HG03558 (cell line): ENCODE data around the gene ANKRD36.
"Not testable (repeated sequence)": the region's sequence is repeated elsewhere in the genome, so short reads cannot be mapped to it uniquely, and the experiment has no call there.

Experiments used
- ATAC-seq: cut with Tn5 transposase; IDR thresholded peaks from one replicate; pipeline ENCODE4 v1.9.1; 2021; ENCODE audit warnings: moderate number of reproducible peaks; ENCODE audit not compliant: unreplicated experiment; ENCODE audit errors: extremely low read depth

ANKRD36 gene

DNA sequence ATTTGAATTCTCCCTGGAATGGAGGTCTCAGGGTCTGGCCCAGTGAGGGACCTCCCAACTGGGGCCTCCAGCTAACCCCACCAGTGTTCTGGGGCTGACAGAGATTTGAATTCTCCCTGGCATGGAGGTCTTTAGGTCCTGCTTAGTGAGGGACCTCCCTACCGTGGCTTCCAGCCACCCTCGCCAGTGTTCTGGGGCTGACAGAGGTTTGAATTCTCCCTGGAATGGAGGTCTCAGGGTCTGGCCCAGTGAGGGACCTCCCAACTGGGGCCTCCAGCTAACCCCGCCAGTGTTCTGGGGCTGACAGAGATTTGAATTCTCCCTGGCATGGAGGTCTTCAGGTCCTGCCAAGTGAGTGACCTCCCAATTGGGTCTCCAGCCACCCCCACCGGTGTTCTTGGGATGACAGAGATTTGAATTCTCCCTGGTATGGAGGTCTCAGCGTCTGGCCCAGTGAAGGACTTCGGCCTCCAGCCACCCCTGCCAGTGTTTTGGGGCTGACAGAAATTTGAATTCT lies 155.2 kb downstream of the ANKRD36 start:
- ATAC-seq: not testable (repeated sequence)

GRCh38 chr2:97276232-97276798 lies 163.4 kb downstream of the ANKRD36 start:
- not testable (repeated sequence) for ATAC-seq

DNA sequence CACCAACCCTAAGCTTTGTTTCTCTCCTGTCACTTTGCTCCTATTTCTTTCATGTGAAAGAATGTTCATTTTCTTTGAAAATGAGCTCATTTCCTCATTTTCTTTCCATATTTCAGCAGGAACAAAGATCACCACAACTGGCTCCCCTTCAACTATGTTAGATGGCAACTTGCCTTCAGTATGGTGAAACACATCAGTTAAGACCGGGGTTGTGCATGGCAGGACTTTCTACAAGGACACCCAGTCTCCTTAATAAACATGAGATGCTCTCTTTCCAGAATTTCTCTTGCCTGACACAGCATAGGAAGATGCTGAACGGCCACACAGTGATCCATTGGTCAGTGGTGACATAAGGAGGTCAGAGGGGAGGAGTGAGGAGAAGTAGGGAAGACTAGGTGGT lies 172.2 kb downstream of the ANKRD36 start:
- ATAC-seq: not testable (repeated sequence)

DNA sequence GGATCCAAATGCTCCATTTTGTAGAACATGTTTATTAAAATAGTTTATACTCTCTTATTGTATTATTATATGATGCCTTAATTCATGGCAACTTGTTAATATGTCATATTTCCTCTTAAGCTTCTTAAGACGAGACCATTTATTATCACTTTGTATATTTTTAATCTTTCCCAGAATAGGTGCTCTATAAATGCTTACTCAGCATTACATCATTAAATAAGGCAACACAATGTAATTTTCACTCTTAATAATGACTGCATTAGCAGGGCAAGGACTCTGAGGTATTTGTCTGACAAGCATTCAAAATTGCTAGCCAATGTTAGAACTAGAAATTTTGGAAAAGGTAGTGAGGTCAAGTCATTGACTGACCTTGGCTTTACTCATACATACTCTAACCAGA lies 180.7 kb downstream of the ANKRD36 start:
- not testable (repeated sequence) for ATAC-seq
